ENCODE data around the gene GPATCH4.

GPATCH4 gene

GRCh38 chr1:156579472-156579871 lies 21.8 kb downstream of the GPATCH4 start, which contains the start of gene TTC24:
TTC24 (plus strand) TSS chr1:156579723; CDS start chr1:156581365, 1,642 bp downstream.
- no peak for TF ChIP-seq CTCF (IDR thresholded peaks at IDR 0.05; ENCODE audit: low read depth, low read length, missing control alignments)
- no peak for DNase-seq (ENCODE audit: extremely low read depth, low read depth)
- H3K4me3 ChIP-seq (replicated peaks; ENCODE audit: low read depth, low read length) = no peak within 1 kb of the TSS

GRCh38 chr1:156578055-156578454 lies 23.2 kb downstream of the GPATCH4 start:
- H3K4me3 ChIP-seq (replicated peaks; ENCODE audit: low read depth, low read length) = no peak overlapping the region
- DNase-seq (ENCODE audit: extremely low read depth, low read depth) = no peak
- no peak for TF ChIP-seq CTCF (IDR thresholded peaks at IDR 0.05; ENCODE audit: low read depth, low read length, missing control alignments)

GRCh38 chr1:156577550-156577949 lies 23.7 kb downstream of the GPATCH4 start:
- no peak for TF ChIP-seq CTCF (IDR thresholded peaks at IDR 0.05; ENCODE audit: low read depth, low read length, missing control alignments)
- no peak overlapping the region for H3K4me3 ChIP-seq (replicated peaks; ENCODE audit: low read depth, low read length)
- no peak for DNase-seq (ENCODE audit: extremely low read depth, low read depth)

- DNase-seq (ENCODE audit: extremely low read depth, low read depth) = no peak
- TF ChIP-seq CTCF (IDR thresholded peaks at IDR 0.05; ENCODE audit: low read depth, low read length, missing control alignments) = no peak
- H3K4me3 ChIP-seq (replicated peaks; ENCODE audit: low read depth, low read length) = no peak overlapping the region
These were observed 27.1 kb downstream of the GPATCH4 start for GRCh38 chr1:156574039-156574633.

GRCh38 chr1:156572663-156573018 lies 28.6 kb downstream of the GPATCH4 start:
- H3K4me3 ChIP-seq (replicated peaks; ENCODE audit: low read depth, low read length) = peak overlapping the region; percentile 55
- no peak for TF ChIP-seq CTCF (IDR thresholded peaks at IDR 0.05; ENCODE audit: low read depth, low read length, missing control alignments)
- no peak for DNase-seq (ENCODE audit: extremely low read depth, low read depth)

- H3K4me3 ChIP-seq (replicated peaks; ENCODE audit: low read depth, low read length) = peak within 1 kb of the TSS; percentile 55
- no peak for DNase-seq (ENCODE audit: extremely low read depth, low read depth)
- TF ChIP-seq CTCF (IDR thresholded peaks at IDR 0.05; ENCODE audit: low read depth, low read length, missing control alignments) = no peak
These were observed 29.2 kb downstream of the GPATCH4 start, which contains the start of gene IQGAP3 for GRCh38 chr1:156571919-156572662. IQGAP3 (minus strand) TSS chr1:156572565; CDS start chr1:156572529, 36 bp downstream.
